SK-N-MC (cell line): ENCODE results near the gene AK5.

ENCODE experiments used
- EZH2 ChIP-seq: fragments of 200-600 bp; sonication (generic); IDR thresholded peaks from one replicate; pipeline ENCODE4 v1.6.1; 2017; ENCODE audit warnings: antibody characterized with exemption
- POLR2AphosphoS5 ChIP-seq: IDR thresholded peaks from 2 replicates; pipeline ENCODE4 v1.6.1; 2012; ENCODE audit warnings: mild to moderate bottlenecking, low read depth, low read length, borderline replicate concordance

DNA sequence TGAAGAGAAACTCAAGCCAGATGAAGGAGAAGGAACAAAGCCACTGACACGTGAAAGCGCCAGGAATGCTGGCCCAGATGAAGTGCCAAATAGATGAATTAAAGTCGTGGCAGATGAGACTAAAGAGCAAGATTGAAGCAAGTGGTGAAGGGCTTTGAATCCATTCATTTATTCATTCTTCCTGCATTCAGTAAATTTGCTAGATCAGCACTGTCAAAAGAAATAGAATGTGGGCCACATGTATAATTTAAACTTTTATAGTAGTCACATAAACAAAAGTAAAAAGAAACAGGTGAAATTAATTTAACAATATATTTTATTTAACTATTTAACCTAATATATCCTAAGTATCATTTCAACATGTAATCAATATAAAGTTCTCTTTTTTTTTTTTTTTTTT is 265.1 kb downstream of the AK5 start:
- TF ChIP-seq EZH2 = no peak
- no peak for TF ChIP-seq POLR2AphosphoS5
